HG03565 (cell line): ENCODE measurements around the gene SNCB.

Experiments
- ATAC-seq: cut with Tn5 transposase; IDR thresholded peaks from one replicate; pipeline ENCODE4 v1.9.1; 2021; ENCODE audit warnings: mild to moderate bottlenecking, moderate library complexity; ENCODE audit not compliant: unreplicated experiment

SNCB gene

DNA sequence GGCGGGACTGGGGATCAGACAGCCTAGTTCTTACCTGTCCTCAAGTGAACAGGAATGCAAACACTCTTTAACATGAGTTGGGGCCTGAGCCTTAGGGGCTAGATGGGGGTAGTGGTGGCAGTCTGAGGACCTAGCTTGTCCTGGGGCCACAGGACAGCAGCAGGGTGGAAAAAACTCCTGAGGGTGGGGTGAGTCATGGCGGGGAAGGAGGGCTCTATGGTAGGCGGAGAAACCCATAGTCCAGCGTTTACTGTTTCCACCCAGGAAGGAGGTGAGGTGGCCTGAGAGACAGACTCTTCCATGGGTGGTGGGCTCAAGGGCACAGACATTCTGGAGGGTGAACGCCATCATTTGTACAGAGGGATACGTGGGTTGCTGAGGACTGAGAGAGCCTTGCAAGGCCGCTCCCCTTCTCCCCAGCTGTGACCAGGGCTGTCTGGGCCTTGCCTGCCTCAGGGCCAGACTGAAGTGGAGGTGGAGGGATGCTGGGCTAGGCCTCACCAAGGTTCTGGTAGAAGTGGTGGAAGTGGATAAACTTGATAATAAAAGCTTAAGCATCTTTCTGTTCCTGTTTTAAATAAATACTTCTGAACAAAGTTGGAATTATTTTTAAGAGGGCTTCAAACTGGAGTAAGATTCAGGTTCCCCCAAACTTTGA lies 15.8 kb upstream of the SNCB start:
- no peak for ATAC-seq

DNA sequence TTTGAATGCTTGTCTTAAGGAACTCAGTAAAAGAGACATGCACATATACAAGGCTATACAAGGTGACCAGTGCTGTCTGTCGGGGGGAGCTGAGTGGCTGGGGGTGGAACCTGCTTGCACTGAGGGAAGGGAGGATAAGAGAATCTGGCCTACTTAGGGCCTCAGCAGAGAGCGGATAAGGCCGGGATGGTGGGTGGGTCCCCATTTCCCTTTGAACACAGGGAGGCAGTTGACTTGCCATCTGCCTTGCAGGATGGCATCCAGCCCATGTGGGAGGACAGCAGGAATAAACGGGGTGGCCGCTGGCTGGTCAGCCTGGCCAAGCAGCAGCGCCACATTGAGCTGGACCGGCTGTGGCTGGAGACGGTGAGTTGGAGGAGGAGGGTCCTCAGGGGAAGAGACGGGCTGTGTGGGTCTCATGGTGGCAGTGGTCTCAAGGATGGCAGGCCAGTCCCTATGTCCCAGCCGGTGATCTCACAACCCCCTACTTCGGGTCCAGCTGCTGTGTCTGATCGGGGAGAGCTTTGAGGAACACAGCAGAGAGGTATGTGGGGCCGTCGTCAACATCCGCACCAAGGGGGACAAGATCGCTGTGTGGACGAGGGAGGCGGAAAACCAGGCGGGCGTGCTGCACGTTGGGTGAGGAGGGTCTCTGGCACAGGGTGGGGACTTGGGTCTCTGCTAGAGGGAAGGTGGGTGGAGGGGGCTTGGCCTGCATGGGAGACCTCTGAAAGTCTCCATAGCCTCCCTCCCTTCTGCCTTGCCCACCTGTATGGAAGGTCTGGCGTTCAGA lies 14.7 kb upstream of the SNCB start:
- no peak for ATAC-seq

DNA sequence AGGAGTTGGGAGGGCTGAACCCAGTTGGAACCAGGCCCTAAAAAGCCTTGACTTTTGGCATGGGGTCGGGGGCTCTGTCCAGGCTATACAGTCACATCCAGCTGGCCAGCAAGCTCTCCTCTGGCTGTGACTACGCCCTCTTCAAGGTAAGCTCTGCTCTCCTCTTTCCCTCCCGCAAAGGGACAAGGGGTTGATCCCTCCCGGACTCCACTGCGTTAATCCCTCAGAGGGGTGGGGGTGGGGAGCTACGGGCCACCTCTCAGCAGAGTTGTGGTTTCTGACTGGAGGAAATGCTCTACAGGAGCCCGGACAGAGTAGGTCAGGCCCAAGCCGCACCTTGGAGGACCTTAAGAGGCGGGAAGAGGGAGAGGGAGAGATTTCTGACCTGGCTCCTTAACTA lies 14.0 kb upstream of the SNCB start:
- ATAC-seq = no peak

DNA sequence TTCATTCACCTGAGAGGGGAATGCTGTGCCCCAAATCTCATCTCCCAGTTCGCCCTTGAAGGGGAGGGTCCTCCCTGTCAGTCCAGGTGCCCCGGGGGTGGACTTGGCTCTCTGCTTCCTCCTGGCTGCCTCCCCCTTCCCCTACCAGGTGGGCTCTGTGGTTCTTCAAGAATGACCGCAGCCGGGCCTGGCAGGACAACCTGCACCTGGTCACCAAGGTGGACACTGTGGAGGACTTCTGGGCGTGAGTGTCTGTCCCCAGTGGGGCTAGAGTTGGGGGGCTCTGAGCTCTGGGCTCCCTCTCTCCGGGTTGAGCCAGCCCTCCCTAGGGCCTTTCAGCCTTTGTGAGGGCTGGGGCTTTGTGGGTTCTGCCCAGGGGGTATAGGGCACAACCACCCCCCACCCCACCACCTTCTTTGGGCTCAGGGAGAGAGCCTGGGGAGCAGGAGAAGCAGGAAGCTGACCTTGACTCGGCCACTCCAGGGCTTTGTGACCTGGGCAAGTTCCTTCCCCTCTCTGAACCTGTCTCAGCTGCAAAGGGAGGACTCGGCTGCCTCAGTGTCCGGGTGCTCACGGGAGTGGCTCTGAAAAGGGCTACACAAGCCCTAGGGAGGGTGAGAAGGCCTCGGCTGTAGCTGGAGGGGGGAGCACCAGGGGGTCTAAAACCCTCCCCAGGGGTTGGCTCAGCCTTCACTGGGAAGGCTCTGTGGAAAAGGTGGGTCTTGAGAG lies 13.3 kb upstream of the SNCB start:
- no peak for ATAC-seq

DNA sequence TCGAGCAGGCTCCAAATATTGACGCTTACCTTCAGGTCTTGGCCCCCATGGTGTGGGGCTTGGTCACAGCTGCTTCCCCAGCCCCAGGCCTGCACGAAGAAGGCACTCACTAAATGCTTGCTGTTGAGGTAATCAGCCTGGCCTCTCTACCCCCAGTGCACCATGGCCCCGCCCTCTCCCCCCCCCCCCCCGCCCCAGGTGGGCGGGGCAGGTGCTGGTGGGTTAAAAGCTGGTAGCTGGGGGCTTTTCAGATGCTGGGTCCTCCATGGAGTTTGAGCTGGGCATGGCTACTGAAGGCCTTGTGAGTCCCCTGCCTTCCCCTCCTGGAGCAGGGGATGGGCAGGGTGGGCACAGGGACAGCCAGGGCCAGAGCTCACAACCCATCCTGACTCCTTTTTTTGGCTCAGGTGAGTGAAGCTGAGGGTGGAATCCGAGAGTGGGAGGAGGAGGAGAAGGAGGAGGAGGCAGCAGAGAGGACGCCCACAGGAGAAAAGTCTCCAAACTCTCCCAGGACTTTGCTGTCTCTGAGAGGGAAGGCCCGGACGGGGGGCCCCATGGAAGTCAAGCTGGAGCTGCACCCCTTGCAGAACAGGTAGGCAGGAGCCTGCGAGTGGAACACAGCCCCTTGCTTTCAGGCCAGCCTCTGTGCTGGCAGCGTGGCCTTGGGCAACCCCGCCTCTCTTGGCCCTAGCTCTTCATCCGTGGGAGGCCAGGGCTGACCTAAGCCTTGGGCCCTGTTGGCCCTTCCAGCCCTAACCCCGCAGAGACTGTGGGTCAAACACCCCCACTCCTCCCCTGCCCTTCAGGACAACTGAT lies 12.5 kb upstream of the SNCB start:
- ATAC-seq = no peak

DNA sequence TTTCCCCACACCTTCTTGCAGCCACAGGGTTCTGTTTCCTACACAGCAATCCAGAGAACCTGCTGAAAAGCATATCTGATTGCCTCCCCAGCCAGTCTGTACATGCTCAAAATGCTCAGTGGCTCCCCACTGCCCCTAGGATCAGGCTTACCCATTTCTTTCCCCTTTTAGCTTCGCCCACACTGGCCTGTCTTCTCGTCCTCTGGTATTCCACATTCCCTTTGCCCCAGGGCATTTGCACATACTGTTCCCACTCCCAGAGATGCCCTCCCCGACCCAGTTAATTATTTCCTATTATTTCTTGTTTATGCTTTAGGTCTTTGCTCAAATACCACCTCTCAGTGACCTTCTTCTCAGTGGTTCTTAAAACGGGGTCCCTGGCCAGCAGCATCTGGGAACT lies 10.3 kb upstream of the SNCB start:
- no peak for ATAC-seq

DNA sequence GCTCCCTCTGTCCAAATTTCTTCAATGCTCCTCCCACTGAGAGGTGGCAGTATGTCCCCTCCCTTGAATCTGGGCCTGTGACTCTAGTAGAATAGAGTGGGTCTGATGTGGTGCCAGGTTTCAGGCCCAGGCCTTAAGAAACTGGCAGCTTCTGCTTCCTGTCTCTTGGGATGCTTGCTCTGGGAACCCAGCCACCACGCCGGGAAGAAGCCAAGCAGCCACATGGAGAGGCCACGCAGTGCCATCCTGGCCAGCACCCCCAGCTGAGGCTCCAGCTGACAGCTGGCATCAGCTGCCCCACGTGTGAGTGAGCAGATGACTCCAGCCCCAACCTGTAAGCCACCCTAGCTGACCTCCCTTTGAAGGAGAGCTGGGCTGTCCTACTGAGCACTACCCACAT lies 9.6 kb upstream of the SNCB start:
- ATAC-seq = no peak

DNA sequence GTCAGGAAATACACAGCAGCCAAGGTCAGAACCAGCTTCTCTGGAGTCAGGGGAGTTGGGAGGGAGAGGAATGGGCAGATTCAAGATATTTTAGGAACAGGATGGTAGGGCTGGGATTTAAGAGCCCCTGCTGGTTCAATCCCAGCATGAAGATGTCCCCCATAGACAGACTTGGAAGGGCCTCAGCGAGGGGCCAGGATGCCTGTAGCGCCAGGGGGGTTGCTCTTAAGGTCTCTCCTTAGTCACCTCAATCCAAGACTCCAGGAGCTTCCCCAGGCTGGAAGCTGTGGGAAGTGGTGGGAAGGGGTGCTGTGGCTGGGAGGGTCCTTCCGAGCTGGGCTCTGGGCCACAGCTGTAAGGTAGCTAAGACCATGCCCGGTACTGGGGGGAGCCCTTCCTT lies 8.9 kb upstream of the SNCB start:
- no peak for ATAC-seq

DNA sequence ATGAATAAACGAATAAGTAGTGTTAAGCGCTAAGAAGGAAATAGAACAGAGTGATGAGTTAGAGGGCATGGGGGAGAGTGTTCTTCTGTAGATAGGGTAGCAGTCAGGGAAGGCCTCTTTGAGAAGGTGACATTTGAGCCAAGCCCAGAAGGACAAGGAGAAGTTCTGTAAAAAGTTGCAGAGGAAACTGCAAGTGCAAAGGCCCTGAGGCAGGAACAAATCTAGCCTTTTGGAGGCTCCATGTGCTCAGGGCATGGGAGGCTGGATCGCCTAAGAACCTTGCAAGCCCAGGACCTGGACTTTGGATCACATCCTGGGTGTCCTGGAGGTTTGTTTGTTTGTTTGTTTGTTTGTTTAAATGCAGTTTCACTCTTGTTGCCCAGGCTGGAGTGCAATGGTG lies 8.1 kb upstream of the SNCB start:
- ATAC-seq = no peak

DNA sequence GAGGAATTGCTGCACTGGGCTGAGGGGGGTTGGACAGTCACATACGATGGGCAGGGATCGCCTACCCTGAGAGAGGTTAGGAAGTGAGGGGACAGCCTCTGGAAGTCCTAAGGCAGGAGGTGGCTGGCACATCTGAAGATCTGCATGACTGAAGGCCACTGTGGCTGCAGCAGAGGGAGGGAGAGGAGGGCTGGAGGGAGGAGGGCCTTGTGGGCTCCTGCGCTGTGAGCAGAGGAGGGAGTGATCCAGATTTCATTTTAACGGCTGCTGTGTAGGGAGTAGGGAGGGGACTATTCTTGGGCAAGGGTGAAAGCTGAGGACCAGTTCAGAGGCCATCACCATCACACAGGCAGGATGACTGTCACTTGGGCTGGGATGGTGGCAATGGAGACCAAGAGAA lies 7.2 kb upstream of the SNCB start:
- no peak for ATAC-seq

DNA sequence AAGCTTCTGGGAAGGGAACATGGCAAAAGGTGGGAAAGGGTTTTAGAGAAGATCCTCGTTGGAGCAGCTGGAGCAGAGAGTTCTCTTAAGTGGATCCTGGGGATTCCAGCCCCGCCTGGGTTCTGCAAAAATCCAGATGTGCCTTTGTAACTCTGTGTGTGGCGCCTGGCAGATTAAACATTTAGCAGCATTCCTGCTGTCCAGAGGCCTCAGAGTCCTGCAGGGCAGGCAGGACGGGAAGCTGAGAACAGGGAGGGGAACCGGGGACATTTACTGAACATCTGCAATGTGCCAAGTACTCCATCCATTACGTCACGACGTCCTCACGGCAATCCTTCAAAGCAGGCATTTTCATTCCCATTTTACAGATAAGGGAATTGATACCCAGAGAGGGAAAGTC lies 6.1 kb upstream of the SNCB start:
- no peak for ATAC-seq

DNA sequence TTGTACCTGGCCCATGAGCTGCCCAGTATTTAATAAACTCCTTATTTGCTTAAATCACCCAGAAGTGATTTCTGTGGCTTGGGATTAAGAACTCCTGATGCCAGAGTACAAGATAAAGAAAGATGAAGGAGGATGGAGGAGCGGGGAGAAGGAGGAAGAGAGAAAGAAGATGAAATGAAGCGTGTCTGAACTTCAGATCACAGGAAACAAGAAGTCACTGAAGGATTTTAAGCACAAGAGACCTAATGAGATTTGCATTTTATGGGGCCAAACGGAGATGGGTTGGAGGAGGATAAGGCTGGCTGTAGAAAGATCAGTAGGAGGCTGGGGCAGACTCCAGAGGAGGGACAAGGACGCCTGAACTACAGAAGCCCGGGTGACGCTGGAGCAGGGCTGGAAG lies 3.3 kb upstream of the SNCB start:
- ATAC-seq = no peak

DNA sequence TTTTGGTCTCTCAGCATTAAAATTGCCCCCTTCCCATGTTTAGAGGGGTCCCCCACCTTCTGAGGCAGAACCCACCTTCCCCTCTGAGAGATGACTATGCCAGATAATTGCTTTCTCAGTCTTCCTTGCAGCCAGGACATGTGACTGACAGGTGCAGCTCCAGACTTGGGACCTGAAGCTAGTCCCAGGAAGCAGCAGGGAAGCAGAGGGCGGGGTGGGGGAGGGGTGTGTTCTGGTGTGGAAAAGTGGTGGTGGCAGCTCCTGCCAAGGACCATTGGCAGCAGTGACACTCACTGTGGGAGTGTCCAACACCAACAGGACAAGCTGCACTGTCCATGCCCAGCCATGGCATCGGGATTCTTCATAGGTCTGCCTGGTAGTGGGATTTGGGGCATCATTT lies 2.4 kb upstream of the SNCB start:
- no peak for ATAC-seq

DNA sequence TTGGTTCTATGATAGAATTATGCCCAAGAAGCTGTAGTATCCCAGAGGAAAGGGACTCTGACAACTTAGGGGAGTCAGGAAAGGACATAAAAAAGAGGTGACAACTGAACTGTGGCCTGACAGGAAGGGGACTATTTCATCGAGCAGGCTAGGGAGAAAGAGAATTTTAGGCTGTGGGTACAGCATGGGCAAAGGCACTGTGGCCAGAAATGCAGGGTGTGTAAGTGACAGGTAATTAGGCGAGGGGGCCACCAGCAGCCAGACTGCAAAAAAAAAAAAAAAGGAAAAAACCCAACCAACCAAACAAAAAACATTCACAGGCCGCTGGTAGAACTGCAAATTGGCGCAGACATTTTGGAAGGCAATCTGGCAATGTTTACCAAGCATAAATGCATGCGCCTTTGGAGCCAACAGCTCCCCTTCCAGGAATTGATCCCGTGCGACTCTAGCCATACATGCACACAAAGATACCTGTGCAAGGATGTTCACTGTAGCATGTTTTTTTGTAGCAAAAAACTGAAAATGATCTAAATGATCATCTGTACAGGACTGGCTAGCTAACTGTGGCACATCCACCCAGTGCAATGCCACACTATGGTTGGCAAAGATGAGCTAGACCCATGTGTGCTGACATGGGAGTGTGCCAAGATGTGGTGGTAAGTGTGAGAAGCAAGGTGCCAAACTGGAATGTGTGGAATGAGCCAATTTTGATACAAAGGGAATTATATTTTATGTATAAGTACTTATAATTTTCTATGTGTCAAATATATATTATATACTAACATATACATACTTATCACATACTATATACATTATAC lies 1.3 kb upstream of the SNCB start:
- no peak for ATAC-seq

DNA sequence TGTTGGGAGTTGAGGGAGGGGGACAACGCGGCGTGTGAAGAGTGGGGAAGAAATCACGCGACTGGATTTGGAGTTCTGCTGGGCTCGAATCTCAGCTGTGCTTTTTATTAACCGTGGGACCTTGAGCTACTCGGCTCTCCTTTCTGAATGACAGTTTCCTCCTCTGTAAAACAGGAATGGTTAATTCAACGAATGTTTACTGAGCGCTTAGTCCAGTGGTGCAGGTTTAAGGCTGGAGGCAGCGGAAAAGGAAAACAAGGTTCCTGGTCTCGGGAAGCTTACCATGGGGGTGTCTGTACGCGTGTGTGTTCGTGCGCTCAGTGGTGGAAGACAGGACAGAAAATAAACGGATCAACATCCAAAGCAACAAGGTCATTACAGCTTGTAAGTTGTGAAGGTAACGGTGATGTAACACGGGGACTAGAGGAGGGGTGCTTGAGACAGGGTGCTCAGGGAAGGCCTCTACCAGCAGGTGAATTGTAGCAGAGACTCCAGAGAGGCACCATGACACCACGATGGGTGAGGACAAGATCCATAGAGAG lies 418 bp upstream of the SNCB start:
- ATAC-seq = no peak

DNA sequence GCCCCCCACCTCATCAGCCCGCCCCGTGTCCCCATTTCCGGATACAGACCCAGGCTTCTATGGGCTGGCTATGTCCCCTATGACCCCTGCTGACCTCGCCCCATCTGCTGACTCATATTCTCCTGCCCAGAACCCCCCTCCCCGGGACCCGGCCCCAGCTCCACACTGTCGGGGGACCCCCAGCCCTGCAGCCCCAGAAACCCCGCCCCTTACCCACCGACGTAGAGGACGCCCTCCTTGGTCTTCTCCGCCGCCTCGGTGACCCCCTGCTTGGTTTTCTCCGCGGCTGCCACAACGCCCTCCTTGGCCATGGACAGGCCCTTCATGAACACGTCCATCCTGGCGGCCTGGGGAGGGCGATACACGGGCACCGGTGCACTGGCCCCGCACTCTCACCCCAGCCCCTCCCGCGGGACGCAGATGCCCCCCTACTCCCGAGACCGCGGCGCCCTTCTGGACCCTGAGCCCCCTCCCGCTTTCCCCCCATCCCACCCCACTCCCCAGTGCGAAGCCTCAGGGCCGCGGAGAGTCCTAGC lies 949 bp downstream of the SNCB start:
- ATAC-seq = no peak

DNA sequence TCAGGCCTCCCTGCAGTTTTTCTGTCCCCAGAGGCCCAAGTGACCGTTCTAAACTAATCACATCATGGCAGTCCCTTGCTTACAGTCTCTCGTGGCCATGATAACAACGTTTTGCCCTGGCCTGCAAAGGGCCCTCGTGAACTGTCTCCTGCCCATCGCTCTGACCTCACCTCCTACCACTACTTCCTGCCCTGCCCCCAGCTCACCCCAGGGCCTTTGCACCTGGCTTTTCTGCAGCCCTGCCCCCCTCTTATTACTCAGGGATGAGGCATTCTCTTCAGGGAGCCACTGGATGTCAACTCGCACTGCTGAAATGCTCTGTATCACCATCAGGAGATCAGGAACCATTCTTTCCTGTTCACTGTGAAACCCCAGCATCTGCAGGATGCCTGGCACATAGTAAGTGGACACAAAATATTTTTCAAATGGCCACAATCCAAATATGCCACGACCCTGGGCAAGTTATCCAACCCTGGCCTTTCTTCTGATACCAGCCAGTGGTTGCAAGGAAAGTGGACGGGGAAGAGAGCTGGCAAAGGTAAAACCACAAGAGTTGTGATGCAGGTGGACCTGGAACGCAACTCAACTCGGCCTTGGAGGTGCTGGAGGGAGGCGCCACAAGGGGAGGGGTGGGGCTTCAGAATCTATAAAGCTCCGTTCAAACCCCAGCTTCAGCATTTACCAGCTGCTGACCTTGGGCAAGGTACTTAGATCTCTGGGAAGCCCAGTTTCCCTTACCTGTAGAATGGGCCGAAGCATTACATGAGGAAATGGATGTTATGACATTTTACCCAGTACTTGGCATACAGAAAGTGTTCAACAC lies 1.7 kb downstream of the SNCB start:
- no peak for ATAC-seq

DNA sequence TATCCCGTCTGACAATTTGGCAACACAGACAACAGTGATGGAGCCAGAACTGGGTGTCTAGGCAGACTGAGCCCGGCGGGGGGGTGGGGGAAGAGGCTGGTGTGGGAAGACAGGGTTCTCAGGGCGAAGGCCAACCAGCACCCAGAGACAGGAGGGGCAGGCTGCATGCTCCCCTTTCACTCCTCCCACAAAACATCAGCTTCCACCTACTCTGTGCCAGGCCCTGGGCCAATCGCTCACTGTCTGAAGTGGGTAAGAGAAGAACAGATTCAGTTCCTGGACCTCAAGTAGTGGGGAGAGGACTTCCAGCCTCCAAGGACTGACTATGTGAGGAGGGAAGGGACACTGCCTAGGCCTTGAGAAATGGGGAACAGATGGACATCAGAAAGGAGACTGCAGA lies 2.8 kb downstream of the SNCB start:
- no peak for ATAC-seq

DNA sequence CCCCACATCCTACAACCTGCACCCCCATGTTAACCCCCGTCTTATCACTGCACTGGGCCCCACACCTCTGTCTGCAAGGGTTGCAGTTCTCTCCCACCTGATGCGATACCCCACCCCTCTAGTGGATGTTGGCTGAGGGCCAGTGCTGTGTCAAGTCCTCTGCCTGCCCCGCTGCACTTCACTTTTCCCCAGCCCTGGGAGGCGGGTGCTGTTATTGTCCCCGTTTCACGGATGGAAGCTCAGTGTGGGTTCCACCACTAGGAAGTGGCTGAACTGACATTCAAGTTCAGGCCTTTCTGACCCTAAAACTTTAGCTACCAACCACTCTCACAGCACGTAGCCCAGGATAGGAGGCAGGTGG lies 3.5 kb downstream of the SNCB start:
- no peak for ATAC-seq
